H1 (cell line): Measurements from ENCODE around the gene TRAF4. TPM values are rescaled to one million over a fixed set of nuclear protein-coding genes. Genes with fewer than 3 reads are reported as not detected.

ENCODE experiments used
- CTCF ChIA-PET: fragments of 300-600 bp; sonication (Branson Sonifier 250); formaldehyde crosslinking; loops from one replicate; lab custom pipeline; 2021; ENCODE audit not compliant: partially characterized antibody; lab: Charles Lee
- POLR2A ChIA-PET: fragments of 300-600 bp; sonication (Branson Sonifier 250); formaldehyde crosslinking; loops from one replicate; lab custom pipeline; 2021; ENCODE audit warnings: inconsistent platforms; ENCODE audit not compliant: partially characterized antibody; lab: Charles Lee
- DNase-seq, 2 experiments: peaks; one replicate each; pipeline versions ENCODE4 v3.0.0 to v3.0.0-alpha.2; 2010 to 2022; ENCODE audit warnings: low spot score in 2 of 2, low read depth in 1 of 2, mixed read lengths in 1 of 2
- FAIRE-seq: peaks from 2 replicates; lab custom pipeline; 2011; peaks lifted over from hg19 to GRCh38; lab: Jason Lieb, UNC
- H2AFZ ChIP-seq: 2 replicates; pipeline ENCODE4 v1.8.1; 2012; ENCODE audit warnings: low read length, inconsistent platforms
- H2AK5ac ChIP-seq: 2 replicates; pipeline ENCODE4 v1.6.1; 2013; ENCODE audit warnings: low read depth, low read length
- H2BK120ac ChIP-seq: replicated peaks from 2 replicates; pipeline ENCODE3; 2013; ENCODE audit warnings: low read depth, low read length, inconsistent platforms
- H2BK12ac ChIP-seq: 2 replicates; pipeline ENCODE4 v1.6.1; 2013; ENCODE audit warnings: low read depth, low read length
- H2BK15ac ChIP-seq: 2 replicates; pipeline ENCODE4 v1.6.1; 2013; ENCODE audit warnings: low read length
- H2BK20ac ChIP-seq: 2 replicates; pipeline ENCODE4 v1.6.1; 2013; ENCODE audit warnings: low read length
- H2BK5ac ChIP-seq: 2 replicates; pipeline ENCODE4 v1.6.1; 2013; ENCODE audit warnings: low read depth, low read length
- H3K14ac ChIP-seq: 2 replicates; pipeline ENCODE4 v1.6.1; 2013; ENCODE audit warnings: inconsistent platforms; ENCODE audit not compliant: insufficient read length
- H3K18ac ChIP-seq: 2 replicates; pipeline ENCODE4 v1.6.1; 2013; ENCODE audit warnings: low read length; ENCODE audit errors: extremely low read depth
- H3K23ac ChIP-seq: 2 replicates; pipeline ENCODE4 v1.6.1; 2013; ENCODE audit warnings: inconsistent platforms; ENCODE audit not compliant: insufficient read length
- H3K23me2 ChIP-seq: 2 replicates; pipeline ENCODE4 v1.6.1; 2013; ENCODE audit warnings: low read depth, low read length
- H3K27ac ChIP-seq: 2 replicates; pipeline ENCODE4 v1.6.1; 2011; ENCODE audit warnings: low read depth, low read length, inconsistent platforms
- H3K27me3 ChIP-seq, 4 experiments: replicated peaks in 1 of 4; 1 replicate in 1 of 4; 2 replicates in 3 of 4; pipeline versions ENCODE4 v1.6.1 to v1.8.1; 2011 to 2013; ENCODE audit warnings: low read length in 3 of 4, mild to moderate bottlenecking in 3 of 4, inconsistent platforms in 2 of 4, mixed read lengths in 2 of 4, moderate library complexity in 1 of 4; ENCODE audit not compliant: control insufficient read depth in 3 of 4, insufficient read depth in 3 of 4; ENCODE audit errors: extremely low read depth in 1 of 4
- H3K36me3 ChIP-seq, 4 experiments: 2 replicates each; pipeline versions ENCODE4 v1.6.1 to v1.8.1; 2011 to 2013; ENCODE audit warnings: mild to moderate bottlenecking in 4 of 4, low read length in 3 of 4, moderate library complexity in 2 of 4, control low read depth in 1 of 4, inconsistent platforms in 1 of 4; ENCODE audit not compliant: insufficient read depth in 4 of 4, control insufficient read depth in 2 of 4
- H3K4ac ChIP-seq: replicated peaks from 2 replicates; pipeline ENCODE3; 2013; ENCODE audit warnings: low read length, low read depth, mixed read lengths, inconsistent platforms; ENCODE audit not compliant: insufficient read length
- H3K4me1 ChIP-seq, 4 experiments: replicated peaks in 1 of 4; 1 replicate in 1 of 4; 2 replicates in 3 of 4; pipeline versions ENCODE4 v1.6.1 to v1.8.1; 2011 to 2013; ENCODE audit warnings: low read length in 3 of 4, inconsistent platforms in 2 of 4, mixed read lengths in 1 of 4; ENCODE audit not compliant: insufficient read depth in 4 of 4, control insufficient read depth in 3 of 4
- H3K4me2 ChIP-seq, 2 experiments: 2 replicates each; pipeline versions ENCODE4 v1.6.1 to v1.8.1; 2011 to 2013; ENCODE audit warnings: low read depth in 2 of 2, low read length in 2 of 2, control low read depth in 1 of 2, inconsistent platforms in 1 of 2, mild to moderate bottlenecking in 1 of 2; ENCODE audit not compliant: insufficient read depth in 1 of 2
- H3K4me3 ChIP-seq, 4 experiments: fragments of 200-600, 300-600 bp in 1 of 4; sonication (generic), shearing (Covaris generic), sonication (Bioruptor Twin) in 1 of 4; 2 replicates each; pipeline versions ENCODE4 v1.5.1 to v1.8.1; 2011 to 2016; ENCODE audit warnings: low read length in 4 of 4, low read depth in 3 of 4, control low read depth in 2 of 4, inconsistent platforms in 2 of 4, mild to moderate bottlenecking in 2 of 4, mixed read lengths in 1 of 4, moderate library complexity in 1 of 4; ENCODE audit not compliant: insufficient read depth in 2 of 4; ENCODE audit errors: extremely low read depth in 1 of 4
- H3K56ac ChIP-seq: replicated peaks from 2 replicates; pipeline ENCODE3; 2013; ENCODE audit warnings: low read depth, mild to moderate bottlenecking, mixed read lengths, low read length, inconsistent platforms; ENCODE audit not compliant: insufficient read length
- H3K79me1 ChIP-seq: 2 replicates; pipeline ENCODE4 v1.6.1; 2013; ENCODE audit warnings: low read depth, low read length, control low read depth
- H3K79me2 ChIP-seq, 2 experiments: 2 replicates each; pipeline versions ENCODE4 v1.6.1 to v1.8.1; 2012 to 2013; ENCODE audit warnings: low read length in 2 of 2, mild to moderate bottlenecking in 2 of 2, inconsistent platforms in 1 of 2; ENCODE audit not compliant: insufficient read depth in 2 of 2, control insufficient read depth in 1 of 2
- H3K9ac ChIP-seq, 4 experiments: replicated peaks in 1 of 4; 1 replicate in 1 of 4; 2 replicates in 3 of 4; pipeline versions ENCODE4 v1.6.1 to v1.8.1; 2011 to 2013; ENCODE audit warnings: low read depth in 3 of 4, low read length in 3 of 4, control low read depth in 2 of 4, mild to moderate bottlenecking in 2 of 4, moderate library complexity in 2 of 4, inconsistent platforms in 1 of 4; ENCODE audit errors: extremely low read depth in 1 of 4
- H3K9me3 ChIP-seq, 2 experiments: 2 replicates each; pipeline versions ENCODE4 v1.6.1 to v1.8.1; 2012 to 2013; ENCODE audit warnings: mild to moderate bottlenecking in 2 of 2, moderate library complexity in 2 of 2, control low read depth in 1 of 2, inconsistent platforms in 1 of 2, low read depth in 1 of 2, low read length in 1 of 2, mixed read lengths in 1 of 2; ENCODE audit not compliant: insufficient read depth in 2 of 2
- H4K20me1 ChIP-seq, 2 experiments: replicated peaks in 1 of 2; 2 replicates each; pipeline versions ENCODE3 to v1.8.1; 2011 to 2013; ENCODE audit warnings: inconsistent platforms in 2 of 2, low read length in 2 of 2, mild to moderate bottlenecking in 1 of 2; ENCODE audit not compliant: insufficient read depth in 2 of 2, control insufficient read depth in 1 of 2
- H4K5ac ChIP-seq: 2 replicates; pipeline ENCODE4 v1.6.1; 2013; ENCODE audit warnings: low read length, low read depth, mixed read lengths, inconsistent platforms; ENCODE audit not compliant: insufficient read length
- H4K8ac ChIP-seq: 2 replicates; pipeline ENCODE4 v1.8.0; 2013; ENCODE audit warnings: mild to moderate bottlenecking, moderate library complexity, low read length, inconsistent platforms; ENCODE audit not compliant: insufficient read depth; ENCODE audit errors: extremely low read depth
- H4K91ac ChIP-seq: replicated peaks from 2 replicates; pipeline ENCODE3; 2013; ENCODE audit warnings: low read length, mixed read lengths, inconsistent platforms; ENCODE audit not compliant: insufficient read length
- ASH2L ChIP-seq: fragments of 200-600, 300-600 bp; sonication (generic); IDR thresholded peaks from one replicate; pipeline ENCODE4 v1.7.1; 2017; ENCODE audit warnings: low read length
- SP4 ChIP-seq: IDR thresholded peaks from 2 replicates; pipeline ENCODE4 v1.6.1; 2012; ENCODE audit warnings: low read length, inconsistent platforms
- TCF12 ChIP-seq: IDR thresholded peaks from 2 replicates; pipeline ENCODE4 v1.6.1; 2011; ENCODE audit warnings: low read depth, mild to moderate bottlenecking, low read length
- WGBS, 2 experiments: shearing (Covaris generic) in 1 of 2; methylation state at CpG; one replicate each; pipeline versions ENCODE4 v1.1.6 to v1.1.7; 2013 to 2015; ENCODE audit warnings: low lambda C conversion rate in 2 of 2, mixed read lengths in 2 of 2, inconsistent platforms in 1 of 2, low coverage in 1 of 2, missing lambda C conversion rate in 1 of 2; ENCODE audit not compliant: insufficient replicate concordance in 2 of 2, insufficient coverage in 1 of 2, insufficient read length in 1 of 2; ENCODE audit errors: extremely low coverage in 1 of 2, missing lambda C conversion rate in 1 of 2; 5-methylcytosine and 5-hydroxymethylcytosine counted together
- polyA plus RNA-seq, 7 experiments: library from polyadenylated mRNA; depleted of rRNA in 3 of 7; stranded (reverse) in 5 of 7; unstranded in 2 of 7; fragments of >200 nt in 5 of 7; fragments of 200-250 nt in 2 of 7; gene quantifications; 1 replicate in 5 of 7; 2 replicates in 1 of 7; 4 replicates in 1 of 7; pipeline versions ENCODE4 v1.2.1 to v1.2.3, GENCODE V29; 2011 to 2013; ENCODE audit warnings: missing spikeins in 2 of 7, mixed read lengths in 2 of 7
- total RNA-seq: library from RNA; stranded (reverse); fragmentation: NEBNext Ultra II Directional; extraction: Animal tissue kit (Norgen Biotek cat#: 25700); gene quantifications from 2 replicates; pipeline ENCODE4 v1.2.1, GENCODE V29; 2021

TRAF4 gene
- total and polyA plus RNA-seq, 2 of the 8 experiments (the other 6 are each of a cell fraction or from before 2014, with no cell fraction given): 167 to 170 TPM

GRCh38 chr17:28698253-28698941 is 45.4 kb upstream of the TRAF4 start:
- Histone ChIP-seq H3K23ac (no peak overlapping the region), H3K4me1 (peaks cover 0 to 8% (median 2%) of the 10 kb centered on the region in 4 experiments; a peak in 2 of 7 replicates), H4K5ac (no peak overlapping the region), H3K4ac (no peak overlapping the region), H3K27ac (no peak overlapping the region), H3K18ac (no peak overlapping the region), H3K4me3 (no peak overlapping the region), H3K56ac (no peak overlapping the region), H2AFZ (no peak overlapping the region), H3K79me2 (no peaks in the 10 kb centered on the region), H3K27me3 (no peaks in the 10 kb centered on the region), H3K9me3 (no peaks in the 10 kb centered on the region), H2AK5ac (no peak overlapping the region), H3K36me3 (peaks cover 45 to 96% (median 85%) of the 10 kb centered on the region in 4 experiments), H2BK5ac (no peak overlapping the region), H2BK120ac (no peak overlapping the region), H3K9ac (no peak overlapping the region), H4K20me1 (peaks cover 3 to 21% of the 10 kb centered on the region in 2 experiments), H3K23me2 (no peaks in the 10 kb centered on the region), H4K91ac (no peak overlapping the region), H2BK12ac (no peak overlapping the region), H3K14ac (no peak overlapping the region), H2BK15ac (no peak overlapping the region), H2BK20ac (no peak overlapping the region), H3K4me2 (no peak overlapping the region), H4K8ac (no peak overlapping the region), H3K79me1 (no peaks in the 10 kb centered on the region)
- TF ChIP-seq TCF12: no peak
- no peak for TF ChIP-seq ASH2L
- no peak for TF ChIP-seq SP4
- ChIA-PET CTCF (interaction anchor here (1.2 kb wide), 1 partner anchor 86 kb away, joined by 3 read pairs; no protein-coding TSS in a partner anchor), POLR2A (interaction anchor here (0.8 to 1.4 kb wide), 7 partner anchors 9 to 55 kb away, joined by 3 to 9 read pairs (median 5); partner anchors contain the start of gene RPL23A)
- no peak for DNase-seq
- 93% methylated on average over 6 of the region's 6 CpGs; no CpG with 5 or more reads in 1 of the 2 experiments for WGBS, 2 experiments
- no peak for FAIRE-seq
